Spleen (tissue), 7 donors: ENCODE results near the gene APOA5.
A peak's percentile ranks its signal among the peaks of the same experiment; 100 is the strongest.

ENCODE experiments used
- POLR2A ChIP-seq, 3 donors: fragments of 450-650 bp; IDR thresholded peaks; one replicate each; pipeline ENCODE4 v1.5.1; 2017; ENCODE audit warnings: antibody characterized with exemption in 3 of 3, mild to moderate bottlenecking in 1 of 3
- POLR2AphosphoS5 ChIP-seq, 3 donors: sonication (generic); formaldehyde crosslinking; IDR thresholded peaks; one replicate each; pipeline ENCODE4 v1.5.1; 2017; ENCODE audit warnings: antibody characterized with exemption in 3 of 3
- TF ChIP-seq, protein P1 (sequence below), 11 experiments: fragments of 200-600 bp in 7 of 11; fragments of 450-650 bp in 4 of 11; sonication (generic) in 4 of 11; IDR thresholded peaks in 8 of 11; conservative IDR thresholded peaks in 3 of 11; 1 replicate in 7 of 11; 2 replicates in 4 of 11; pipeline versions ENCODE4 v1.4.0 to v1.8.0; 2016 to 2021; ENCODE audit warnings: antibody characterized with exemption in 11 of 11, inconsistent platforms in 4 of 11, mild to moderate bottlenecking in 1 of 11
- donor health status: DM: no; HTN: no; CAD: no; lungs with moderate emphysema.
- donor health status: DM: no; HTN: no; CAD: no.
- donor health status: DM: no; HTN: no; CAD: no.

GRCh38 chr11:116787786-116788486 is 3.7 kb downstream of the APOA5 start, which contains the start of gene ZPR1:
- TF ChIP-seq POLR2AphosphoS5 (IDR thresholded peaks at IDR 0.05) (peak; percentile 87 to 90 (median 89)), POLR2A (IDR thresholded peaks at IDR 0.05) (peak in 1 of 3 donors; percentile 29)
- TF ChIP-seq, protein P1, sequence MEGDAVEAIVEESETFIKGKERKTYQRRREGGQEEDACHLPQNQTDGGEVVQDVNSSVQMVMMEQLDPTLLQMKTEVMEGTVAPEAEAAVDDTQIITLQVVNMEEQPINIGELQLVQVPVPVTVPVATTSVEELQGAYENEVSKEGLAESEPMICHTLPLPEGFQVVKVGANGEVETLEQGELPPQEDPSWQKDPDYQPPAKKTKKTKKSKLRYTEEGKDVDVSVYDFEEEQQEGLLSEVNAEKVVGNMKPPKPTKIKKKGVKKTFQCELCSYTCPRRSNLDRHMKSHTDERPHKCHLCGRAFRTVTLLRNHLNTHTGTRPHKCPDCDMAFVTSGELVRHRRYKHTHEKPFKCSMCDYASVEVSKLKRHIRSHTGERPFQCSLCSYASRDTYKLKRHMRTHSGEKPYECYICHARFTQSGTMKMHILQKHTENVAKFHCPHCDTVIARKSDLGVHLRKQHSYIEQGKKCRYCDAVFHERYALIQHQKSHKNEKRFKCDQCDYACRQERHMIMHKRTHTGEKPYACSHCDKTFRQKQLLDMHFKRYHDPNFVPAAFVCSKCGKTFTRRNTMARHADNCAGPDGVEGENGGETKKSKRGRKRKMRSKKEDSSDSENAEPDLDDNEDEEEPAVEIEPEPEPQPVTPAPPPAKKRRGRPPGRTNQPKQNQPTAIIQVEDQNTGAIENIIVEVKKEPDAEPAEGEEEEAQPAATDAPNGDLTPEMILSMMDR (IDR thresholded peaks at IDR 0.05 in 8 of 11, conservative IDR thresholded peaks at IDR 0.05 in 3 of 11): peak in 4 of 11 experiments; percentile 18 to 25 (median 21)
